HG03060 (cell line): ENCODE results near the gene FCRL1.
A peak's percentile ranks its signal among the peaks of the same experiment; 100 is the strongest.

Experiments
- ATAC-seq: cut with Tn5 transposase; IDR thresholded peaks from one replicate; pipeline ENCODE4 v1.9.1; 2021; ENCODE audit warnings: low read depth, moderate number of reproducible peaks; ENCODE audit not compliant: unreplicated experiment

FCRL1 gene

DNA sequence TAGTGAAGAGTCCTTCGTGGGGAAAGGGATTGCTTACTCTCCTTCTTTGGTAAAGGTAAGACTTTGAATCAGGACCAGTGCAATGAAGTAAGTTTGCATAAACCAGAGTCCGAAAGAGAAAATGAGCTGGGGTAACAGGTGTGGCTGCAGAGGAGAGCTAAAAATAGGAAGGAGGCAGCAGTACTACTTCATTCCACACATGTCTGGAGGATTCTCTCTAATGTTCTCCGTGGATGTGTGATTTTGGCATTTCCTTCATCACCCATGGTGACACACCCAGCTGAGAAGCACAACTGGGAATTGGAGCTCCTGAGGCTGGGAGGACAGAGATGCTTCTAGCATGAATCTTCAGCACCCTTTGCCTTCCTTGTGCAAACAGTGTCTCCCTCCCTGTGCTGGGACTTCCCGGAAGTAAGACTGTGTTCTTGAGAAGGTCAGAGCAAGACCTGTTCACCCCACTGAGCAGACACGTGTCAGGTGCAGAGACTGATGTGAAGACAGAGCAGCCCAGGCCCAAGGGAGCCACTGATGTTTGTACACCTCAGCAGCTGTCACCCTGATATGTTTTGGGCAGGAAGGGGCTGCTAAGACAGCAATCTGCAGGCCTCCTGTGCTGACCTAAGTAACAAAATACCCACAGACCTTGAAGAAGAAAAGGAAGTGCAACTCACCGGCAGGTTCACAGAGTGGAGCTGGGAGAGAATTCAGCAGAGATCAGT is 13.3 kb downstream of the FCRL1 start:
- ATAC-seq: peak; percentile 75

- no peak for ATAC-seq
Observed at GRCh38 chr1:157803851-157804250, 16.1 kb downstream of the FCRL1 start.

- ATAC-seq: no peak
Observed at GRCh38 chr1:157799996-157800395, 19.9 kb downstream of the FCRL1 start.

DNA sequence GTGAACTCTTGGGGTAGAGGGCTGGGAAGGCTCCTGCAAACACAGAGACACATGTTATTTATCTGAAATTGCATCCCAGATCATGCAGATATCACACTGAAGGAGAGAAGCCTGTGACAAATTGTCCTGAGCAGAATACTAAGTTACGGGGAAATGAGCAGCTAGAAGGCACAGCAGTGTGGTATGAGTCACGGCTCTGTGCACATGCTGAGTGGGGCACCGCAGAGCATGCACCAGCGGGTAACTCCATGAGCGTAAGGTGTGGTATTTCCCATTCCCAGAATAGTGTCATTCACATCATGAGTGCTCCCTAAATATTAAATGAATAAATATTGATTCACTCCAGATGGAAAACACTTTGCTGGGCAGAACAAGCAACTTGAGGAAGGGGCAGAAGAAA is 21.7 kb downstream of the FCRL1 start:
- ATAC-seq: no peak

GRCh38 chr1:157785248-157785647 is 34.7 kb downstream of the FCRL1 start:
- ATAC-seq: no peak

GRCh38 chr1:157784801-157785200 is 35.1 kb downstream of the FCRL1 start:
- no peak for ATAC-seq

DNA sequence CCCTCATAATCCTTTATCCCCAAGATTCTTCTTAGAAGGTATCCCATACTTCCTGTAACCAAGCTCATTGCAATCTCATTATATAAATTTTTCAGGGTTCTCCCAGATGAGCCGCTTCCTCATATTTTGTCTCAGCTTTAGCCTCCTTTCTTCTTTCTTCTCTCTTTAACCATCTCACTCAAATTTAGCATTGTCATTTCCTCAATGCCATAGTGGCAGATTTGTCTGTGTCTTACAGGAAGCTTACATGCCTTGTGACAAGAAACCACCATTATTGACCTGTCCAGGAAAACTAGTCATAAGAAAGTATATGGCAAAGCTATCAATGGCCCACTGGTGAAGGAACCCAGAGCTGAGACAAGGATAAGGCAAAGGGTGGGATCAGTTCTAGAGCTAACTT is 37.0 kb downstream of the FCRL1 start:
- ATAC-seq: no peak

GRCh38 chr1:157781048-157781447 is 38.9 kb downstream of the FCRL1 start:
- ATAC-seq: peak; percentile 42

DNA sequence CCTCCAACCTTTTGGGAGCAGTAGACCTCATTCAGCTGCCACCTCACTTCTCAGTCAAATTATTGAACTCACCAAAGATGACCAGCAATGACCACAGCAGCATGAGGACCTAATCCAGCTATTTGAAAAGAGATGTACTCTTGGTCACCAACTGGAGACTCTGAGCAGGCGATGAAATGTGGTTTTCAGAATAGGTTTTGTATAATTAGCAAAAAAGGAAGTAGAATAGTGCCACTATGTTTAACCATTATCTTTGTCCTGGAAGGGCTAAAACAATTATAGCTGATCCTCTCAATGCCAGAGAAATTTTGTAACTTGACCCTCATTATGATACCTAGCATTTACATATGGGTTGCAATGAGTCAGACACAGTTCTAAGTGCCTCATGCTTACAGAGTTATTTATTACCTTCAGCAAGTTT is 42.9 kb downstream of the FCRL1 start, which contains the start of gene FCRL2:
FCRL2 (minus strand) TSS at position 162 of the 421 bp plus-strand sequence; CDS start at position 103, 59 bp downstream.
- ATAC-seq: peak; percentile 78

GRCh38 chr1:157775101-157775870 is 44.6 kb downstream of the FCRL1 start:
- no peak for ATAC-seq

- ATAC-seq: no peak
Observed at GRCh38 chr1:157774412-157774811, 45.5 kb downstream of the FCRL1 start.

- ATAC-seq: no peak
Observed at GRCh38 chr1:157773493-157774350, 46.2 kb downstream of the FCRL1 start.

- no peak for ATAC-seq
Observed at GRCh38 chr1:157771661-157772425, 48.1 kb downstream of the FCRL1 start.

- no peak for ATAC-seq
Observed at GRCh38 chr1:157770442-157771043, 49.4 kb downstream of the FCRL1 start.

- no peak for ATAC-seq
Observed at GRCh38 chr1:157766792-157767191, 53.1 kb downstream of the FCRL1 start.

DNA sequence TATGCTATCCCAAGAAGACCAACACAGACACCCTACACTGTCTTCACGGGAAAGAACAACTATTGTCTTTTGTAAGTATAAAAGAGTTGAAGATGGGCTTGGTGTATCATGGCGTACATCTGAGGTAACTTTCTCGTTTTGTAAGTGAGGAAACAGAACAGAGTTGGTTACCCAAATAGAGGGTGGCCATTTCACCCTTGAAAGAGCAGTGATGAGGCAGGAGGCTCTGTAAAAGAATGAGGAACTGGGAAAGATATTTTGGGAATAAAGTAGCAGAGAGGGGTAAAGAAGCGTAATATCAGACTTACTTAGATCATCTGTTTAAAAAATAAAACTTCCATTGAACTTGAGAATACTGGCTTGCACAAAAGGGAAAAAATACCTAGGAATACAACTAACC is 61.9 kb downstream of the FCRL1 start:
- ATAC-seq: no peak

- no peak for ATAC-seq
Observed at GRCh38 chr1:157753611-157754010, 66.3 kb downstream of the FCRL1 start.

GRCh38 chr1:157751283-157751682 is 68.6 kb downstream of the FCRL1 start:
- no peak for ATAC-seq

GRCh38 chr1:157748262-157748817 is 71.6 kb downstream of the FCRL1 start:
- ATAC-seq: no peak
